ENCODE measurements around the gene LRP1. TPM values are rescaled to one million over a fixed set of nuclear protein-coding genes. Genes with fewer than 3 reads are reported as not detected.

Gene LRP1
- total and polyA plus RNA-seq, 2 of the 13 experiments (the other 11 are each of a cell fraction or from before 2014, with no cell fraction given): 14.7 to 30.8 TPM

- TF ChIP-seq ZNF142 (CRISPR knock-in tag; IDR thresholded peaks at IDR 0.05) (no peak), PBX3 (CRISPR knock-in tag; IDR thresholded peaks at IDR 0.05; ENCODE audit: borderline replicate concordance) (no peak), ZNF792 (CRISPR knock-in tag; IDR thresholded peaks at IDR 0.05) (no peak), ISX (CRISPR knock-in tag; conservative IDR thresholded peaks at IDR 0.05) (no peak), KDM2A (CRISPR knock-in tag; IDR thresholded peaks at IDR 0.05; ENCODE audit: borderline replicate concordance, low read depth) (peak; percentile 34; the same call in 1 of the 2 replicates), IKZF4 (CRISPR knock-in tag; IDR thresholded peaks at IDR 0.05; ENCODE audit: borderline replicate concordance, low read depth, not compliant biosample characterization) (no peak), HNF4G (IDR thresholded peaks at IDR 0.05; ENCODE audit: borderline replicate concordance, low read depth, low read length) (no peak), HNF4G (CRISPR knock-in tag; IDR thresholded peaks at IDR 0.05; ENCODE audit: borderline replicate concordance, low read depth) (no peak), TAF1 (CRISPR knock-in tag; IDR thresholded peaks at IDR 0.05) (no peak), RAD21 (CRISPR knock-in tag; IDR thresholded peaks at IDR 0.05) (peak; percentile 66), FOXA1 (IDR thresholded peaks at IDR 0.05) (no peak), FOXA1 (CRISPR knock-in tag; IDR thresholded peaks at IDR 0.05) (no peak), KLF9 (CRISPR knock-in tag; IDR thresholded peaks at IDR 0.05; ENCODE audit: low read depth) (no peak), ZNF780A (CRISPR knock-in tag; IDR thresholded peaks at IDR 0.05) (no peak), DPF2 (CRISPR knock-in tag; IDR thresholded peaks at IDR 0.05; ENCODE audit: borderline replicate concordance, low read depth) (no peak), ZNF563 (CRISPR knock-in tag; IDR thresholded peaks at IDR 0.05) (no peak), ATF5 (CRISPR knock-in tag; IDR thresholded peaks at IDR 0.05; ENCODE audit: low read depth) (no peak), ZNF260 (CRISPR knock-in tag; IDR thresholded peaks at IDR 0.05; ENCODE audit: borderline replicate concordance, low read depth) (no peak), SKIL (CRISPR knock-in tag; IDR thresholded peaks at IDR 0.05; ENCODE audit: borderline replicate concordance) (no peak)
These were observed 84.9 kb downstream of the LRP1 start (continued) for GRCh38 chr12:57213058-57213715.

Data from HepG2 (cell line).